Stomach (tissue), 4 donors: ENCODE data around the gene PNMA8B.

ENCODE experiments used
- CTCF ChIP-seq, 7 experiments: fragments of 450-650 bp in 4 of 7; fragments of 200-600 bp in 3 of 7; sonication (generic) in 3 of 7; IDR thresholded peaks; one replicate each; pipeline ENCODE4 v1.5.1; 2016 to 2019; ENCODE audit warnings: antibody characterized with exemption in 7 of 7, control low read depth in 2 of 7, mild to moderate bottlenecking in 1 of 7
- POLR2A ChIP-seq, 4 donors: fragments of 450-650 bp; IDR thresholded peaks; one replicate each; pipeline ENCODE4 v1.6.1; 2016; ENCODE audit warnings: antibody characterized with exemption in 4 of 4, control low read depth in 2 of 4, mild to moderate bottlenecking in 1 of 4, moderate library complexity in 1 of 4
- POLR2AphosphoS5 ChIP-seq, 3 donors: sonication (generic); formaldehyde crosslinking; IDR thresholded peaks; one replicate each; pipeline ENCODE4 v1.6.1; 2016; ENCODE audit warnings: antibody characterized with exemption in 3 of 3

- TF ChIP-seq CTCF (IDR thresholded peaks at IDR 0.05) (no peak), POLR2A (IDR thresholded peaks at IDR 0.05) (no peak), POLR2AphosphoS5 (IDR thresholded peaks at IDR 0.05) (no peak)
Observed at GRCh38 chr19:46524308-46524707, 28.6 kb upstream of the PNMA8B start.
